ENCODE data around the gene ALKBH6.
"Not testable (repeated sequence)": the region's sequence is repeated elsewhere in the genome, so short reads cannot be mapped to it uniquely, and the experiment has no call there.

The ALKBH6 gene

DNA sequence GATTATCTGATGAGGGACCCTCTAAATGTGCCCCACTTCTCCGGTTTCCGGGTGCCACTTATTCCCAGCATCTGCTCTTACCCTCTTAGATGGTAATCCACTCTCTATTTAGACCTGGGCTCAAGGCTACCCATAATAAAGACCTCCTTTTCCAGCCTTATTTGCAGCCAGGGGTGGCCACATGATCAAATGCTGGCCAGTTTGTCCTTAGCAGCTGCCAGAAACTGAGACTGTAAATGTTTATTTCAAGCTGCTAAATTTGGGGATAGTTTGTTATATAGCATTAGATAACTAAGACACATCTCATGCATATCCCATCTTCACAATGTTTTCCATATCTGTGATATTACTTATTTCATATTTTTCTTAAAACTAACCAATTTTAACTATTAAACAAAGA, 29.9 kb upstream of the ALKBH6 start:
- H2AFZ ChIP-seq (ENCODE audit: low read depth): no peak overlapping the region
- no peaks in the 10 kb centered on the region for H4K20me1 ChIP-seq (ENCODE audit: insufficient read depth)
- H3K4me2 ChIP-seq: no peak overlapping the region
- no peaks in the 10 kb centered on the region for H3K27me3 ChIP-seq (ENCODE audit: insufficient read depth, low read depth)
- H3K36me3 ChIP-seq (ENCODE audit: insufficient read depth): no peaks in the 10 kb centered on the region
- TF ChIP-seq CTCF (conservative IDR thresholded peaks at IDR 0.05; ENCODE audit: low read depth, low read length): no peak
- no peaks in the 10 kb centered on the region for H3K79me2 ChIP-seq (ENCODE audit: insufficient read depth, low read depth)
- no peaks in the 10 kb centered on the region for H3K4me1 ChIP-seq (ENCODE audit: low read depth, poor library complexity, severe bottlenecking)
- H3K4me3 ChIP-seq (IDR thresholded peaks at IDR 0.05; ENCODE audit: insufficient read depth, low read depth, low read length): no peak overlapping the region
- no peak overlapping the region for H3K9ac ChIP-seq
- H3K27ac ChIP-seq: no peak overlapping the region

DNA sequence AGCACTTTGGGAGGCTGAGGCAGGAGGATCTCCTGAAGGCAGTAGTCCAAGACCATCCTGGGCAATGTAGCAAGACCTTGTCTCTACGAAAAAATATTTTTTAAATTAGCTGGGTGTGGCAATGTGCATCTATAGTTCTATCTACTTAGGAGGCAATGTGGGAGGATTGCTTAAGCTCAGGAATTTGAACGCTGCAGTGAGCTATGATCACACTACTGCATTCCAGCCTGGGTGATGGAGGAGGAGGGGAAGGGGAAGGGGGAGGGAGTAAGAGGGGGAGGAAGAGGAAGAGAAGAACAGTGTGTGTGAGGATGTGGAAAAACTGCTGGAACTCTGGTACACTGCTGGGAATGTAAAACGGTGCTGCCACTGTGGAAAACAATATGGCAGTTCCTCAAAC, 27.8 kb upstream of the ALKBH6 start:
- TF ChIP-seq CTCF (conservative IDR thresholded peaks at IDR 0.05; ENCODE audit: low read depth, low read length): no peak
- Histone ChIP-seq H3K36me3 (ENCODE audit: insufficient read depth) (no peaks in the 10 kb centered on the region), H3K27ac (no peak overlapping the region), H3K79me2 (ENCODE audit: insufficient read depth, low read depth) (no peaks in the 10 kb centered on the region), H3K4me3 (IDR thresholded peaks at IDR 0.05; ENCODE audit: insufficient read depth, low read depth, low read length) (no peak overlapping the region), H3K4me1 (ENCODE audit: low read depth, poor library complexity, severe bottlenecking) (no peaks in the 10 kb centered on the region), H4K20me1 (ENCODE audit: insufficient read depth) (no peaks in the 10 kb centered on the region), H3K27me3 (ENCODE audit: insufficient read depth, low read depth) (no peaks in the 10 kb centered on the region), H3K9ac (no peak overlapping the region), H3K4me2 (no peak overlapping the region), H2AFZ (ENCODE audit: low read depth) (no peak overlapping the region)

- not testable (repeated sequence) for H2AFZ ChIP-seq (ENCODE audit: low read depth); H3K4me2 ChIP-seq; H3K4me1 ChIP-seq (ENCODE audit: low read depth, poor library complexity, severe bottlenecking); H3K4me3 ChIP-seq (IDR thresholded peaks at IDR 0.05; ENCODE audit: insufficient read depth, low read depth, low read length); H3K27me3 ChIP-seq (ENCODE audit: insufficient read depth, low read depth); H3K27ac ChIP-seq; H4K20me1 ChIP-seq (ENCODE audit: insufficient read depth); H3K9ac ChIP-seq; H3K79me2 ChIP-seq (ENCODE audit: insufficient read depth, low read depth); H3K36me3 ChIP-seq (ENCODE audit: insufficient read depth)
Observed at GRCh38 chr19:36041092-36041491, 27.1 kb upstream of the ALKBH6 start.

DNA sequence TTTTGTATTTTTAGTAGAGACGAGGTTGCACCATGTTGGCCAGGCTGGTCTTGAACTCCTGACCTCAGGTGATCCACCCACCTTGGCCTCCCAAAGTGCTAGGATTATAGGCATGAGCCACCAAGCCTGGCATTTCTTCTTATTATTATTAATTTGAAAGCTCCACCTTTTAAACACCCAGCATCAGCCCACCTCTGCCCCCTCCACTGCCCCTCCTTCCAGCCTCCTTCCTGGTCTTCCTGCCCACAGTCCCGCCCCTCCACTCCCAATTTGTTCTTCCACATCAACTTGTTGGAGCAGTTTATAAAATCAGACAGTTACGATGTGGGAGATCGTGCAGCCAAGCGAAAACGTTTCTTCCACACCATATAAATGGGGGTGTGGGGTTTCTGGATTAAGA, 26.5 kb upstream of the ALKBH6 start:
- Histone ChIP-seq H3K4me1 (ENCODE audit: low read depth, poor library complexity, severe bottlenecking) (no peaks in the 10 kb centered on the region), H3K79me2 (ENCODE audit: insufficient read depth, low read depth) (no peaks in the 10 kb centered on the region), H3K27ac (no peak overlapping the region), H3K4me3 (IDR thresholded peaks at IDR 0.05; ENCODE audit: insufficient read depth, low read depth, low read length) (no peak overlapping the region), H3K36me3 (ENCODE audit: insufficient read depth) (no peaks in the 10 kb centered on the region), H3K27me3 (ENCODE audit: insufficient read depth, low read depth) (no peaks in the 10 kb centered on the region), H3K9ac (no peak overlapping the region), H2AFZ (ENCODE audit: low read depth) (no peak overlapping the region), H3K4me2 (no peak overlapping the region), H4K20me1 (ENCODE audit: insufficient read depth) (no peaks in the 10 kb centered on the region)
- TF ChIP-seq CTCF (conservative IDR thresholded peaks at IDR 0.05; ENCODE audit: low read depth, low read length): no peak

GRCh38 chr19:36032251-36033104, 18.5 kb upstream of the ALKBH6 start, which contains the start of gene CLIP3:
TSS of gene CLIP3 (minus strand) at chr19:36032873. CDS start at chr19:36032357, 516 bp downstream.
- Histone ChIP-seq H3K9ac (no peak within 1 kb of the TSS), H3K79me2 (ENCODE audit: insufficient read depth, low read depth) (no peaks in the 10 kb centered on the region), H3K4me3 (IDR thresholded peaks at IDR 0.05; ENCODE audit: insufficient read depth, low read depth, low read length) (no peak within 1 kb of the TSS), H4K20me1 (ENCODE audit: insufficient read depth) (no peaks in the 10 kb centered on the region), H3K27me3 (ENCODE audit: insufficient read depth, low read depth) (no peaks in the 10 kb centered on the region), H3K4me2 (no peak within 1 kb of the TSS), H2AFZ (ENCODE audit: low read depth) (no peak within 1 kb of the TSS), H3K36me3 (ENCODE audit: insufficient read depth) (no peaks in the 10 kb centered on the region), H3K27ac (no peak within 1 kb of the TSS), H3K4me1 (ENCODE audit: low read depth, poor library complexity, severe bottlenecking) (no peaks in the 10 kb centered on the region)
- no peak for TF ChIP-seq CTCF (conservative IDR thresholded peaks at IDR 0.05; ENCODE audit: low read depth, low read length)
